SK-N-SH treated with all-trans-retinoic acid at 6 μM for 48 hours (cell line): ENCODE results near the gene CGREF1.

Experiments
- ATAC-seq: fragments of 200-7000 bp; cut with Tn5 transposase; 3 replicates; pipeline ENCODE4 v1.9.1; 2020; ENCODE audit warnings: mild to moderate bottlenecking, moderate library complexity
- ARNTL ChIP-seq: fragments of 450-650 bp; formaldehyde crosslinking; IDR thresholded peaks from 2 replicates; pipeline ENCODE4 v1.5.0; 2020; ENCODE audit warnings: low read depth, mild to moderate bottlenecking, moderate library complexity, borderline replicate concordance
- BACH2 ChIP-seq: fragments of 250-450 bp; sonication (Bioruptor Pico); IDR thresholded peaks from 2 replicates; pipeline ENCODE4 v1.9.0; 2021; ENCODE audit warnings: mild to moderate bottlenecking, borderline replicate concordance
- CREB5 ChIP-seq: fragments of 250-450 bp; sonication (Bioruptor Pico); IDR thresholded peaks from 2 replicates; pipeline ENCODE4 v1.5.1; 2020; ENCODE audit warnings: low read depth, mild to moderate bottlenecking, moderate library complexity
- CSRNP3 ChIP-seq: fragments of 250-450 bp; sonication (Bioruptor Pico); IDR thresholded peaks from 2 replicates; pipeline ENCODE4 v1.5.1; 2021; ENCODE audit warnings: mild to moderate bottlenecking, moderate library complexity
- ESRRG ChIP-seq: fragments of 250-450 bp; sonication (Bioruptor Pico); IDR thresholded peaks from 2 replicates; pipeline ENCODE4 v1.6.1; 2021; ENCODE audit warnings: mild to moderate bottlenecking
- GLIS3 ChIP-seq: fragments of 250-450 bp; sonication (Bioruptor Pico); IDR thresholded peaks from 2 replicates; pipeline ENCODE4 v1.5.0; 2020; ENCODE audit warnings: mild to moderate bottlenecking, moderate library complexity
- ISL1 ChIP-seq: fragments of 250-450 bp; sonication (Bioruptor Pico); IDR thresholded peaks from 2 replicates; pipeline ENCODE4 v2.1.2; 2022; ENCODE audit warnings: mild to moderate bottlenecking, moderate library complexity
- OSR1 ChIP-seq: fragments of 250-450 bp; sonication (Bioruptor Pico); IDR thresholded peaks from 2 replicates; pipeline ENCODE4 v1.8.0; 2022; ENCODE audit warnings: moderate library complexity, mild to moderate bottlenecking, inconsistent platforms
- PATZ1 ChIP-seq: fragments of 250-450 bp; sonication (Bioruptor Pico); IDR thresholded peaks from 2 replicates; pipeline ENCODE4 v1.8.0; 2020; ENCODE audit warnings: mild to moderate bottlenecking, moderate library complexity, borderline replicate concordance
- POU6F1 ChIP-seq: fragments of 250-450 bp; sonication (Bioruptor Pico); IDR thresholded peaks from 2 replicates; pipeline ENCODE4 v1.8.0; 2021; ENCODE audit warnings: low read depth, mild to moderate bottlenecking, moderate library complexity, borderline replicate concordance
- RARB ChIP-seq: fragments of 250-450 bp; sonication (Bioruptor Pico); IDR thresholded peaks from 2 replicates; pipeline ENCODE4 v1.8.0; 2021; ENCODE audit warnings: mild to moderate bottlenecking, moderate library complexity
- SNAI2 ChIP-seq: fragments of 250-450 bp; sonication (Bioruptor Pico); IDR thresholded peaks from 2 replicates; pipeline ENCODE4 v1.5.0; 2020; ENCODE audit warnings: mild to moderate bottlenecking, moderate library complexity
- TCF4 ChIP-seq: fragments of 250-450 bp; sonication (Bioruptor Pico); IDR thresholded peaks from 2 replicates; pipeline ENCODE4 v1.8.0; 2021; ENCODE audit warnings: mild to moderate bottlenecking, moderate library complexity, borderline replicate concordance
- TOX ChIP-seq: fragments of 250-450 bp; sonication (Bioruptor Pico); IDR thresholded peaks from 2 replicates; pipeline ENCODE4 v1.8.0; 2021; ENCODE audit warnings: mild to moderate bottlenecking, moderate library complexity, borderline replicate concordance
- ZC3H10 ChIP-seq: fragments of 250-450 bp; sonication (Bioruptor Pico); IDR thresholded peaks from 2 replicates; pipeline ENCODE4 v1.5.1; 2021; ENCODE audit warnings: mild to moderate bottlenecking, moderate library complexity
- ZFP3 ChIP-seq: fragments of 250-450 bp; sonication (Bioruptor Pico); IDR thresholded peaks from 2 replicates; pipeline ENCODE4 v1.5.0; 2020; ENCODE audit warnings: mild to moderate bottlenecking, moderate library complexity
- ZFP30 ChIP-seq: fragments of 450-650 bp; formaldehyde crosslinking; IDR thresholded peaks from 2 replicates; pipeline ENCODE4 v1.5.0; 2022; ENCODE audit warnings: mild to moderate bottlenecking, moderate library complexity
- ZNF565 ChIP-seq: fragments of 450-650 bp; formaldehyde crosslinking; conservative IDR thresholded peaks from 2 replicates; pipeline ENCODE4 v1.5.0; 2020; ENCODE audit warnings: low read depth, mild to moderate bottlenecking, moderate library complexity
- ZNF70 ChIP-seq: fragments of 450-650 bp; formaldehyde crosslinking; IDR thresholded peaks from 2 replicates; pipeline ENCODE4 v1.5.0; 2020; ENCODE audit warnings: mild to moderate bottlenecking, moderate library complexity
- ZNF8 ChIP-seq: fragments of 450-650 bp; formaldehyde crosslinking; IDR thresholded peaks from 2 replicates; pipeline ENCODE4 v1.5.0; 2020; ENCODE audit warnings: mild to moderate bottlenecking, moderate library complexity

CGREF1 gene

GRCh38 chr2:27069961-27070618 is 48.8 kb downstream of the CGREF1 start (continued):
- no peak for TF ChIP-seq ESRRG (CRISPR knock-in tag)
- no peak for TF ChIP-seq TOX (CRISPR knock-in tag)
- no peak for TF ChIP-seq ZNF70 (CRISPR knock-in tag)

- TF ChIP-seq TOX (CRISPR knock-in tag) (no peak), ESRRG (CRISPR knock-in tag) (no peak), CSRNP3 (CRISPR knock-in tag) (no peak), ARNTL (no peak), BACH2 (CRISPR knock-in tag) (no peak), ZNF70 (CRISPR knock-in tag) (no peak), ISL1 (CRISPR knock-in tag) (no peak), PATZ1 (CRISPR knock-in tag) (no peak)
- ATAC-seq = no peak
Measured at GRCh38 chr2:27069436-27069835, 49.5 kb downstream of the CGREF1 start.

- TF ChIP-seq TCF4 (CRISPR knock-in tag) = no peak
- no peak for ATAC-seq
Measured at GRCh38 chr2:27067385-27067784, 51.5 kb downstream of the CGREF1 start.

GRCh38 chr2:27065128-27065527 is 53.8 kb downstream of the CGREF1 start:
- ATAC-seq = no peak
- TF ChIP-seq TCF4 (CRISPR knock-in tag) (no peak), POU6F1 (CRISPR knock-in tag) (no peak), OSR1 (CRISPR knock-in tag) (no peak), ZC3H10 (CRISPR knock-in tag) (no peak), ISL1 (CRISPR knock-in tag) (no peak), SNAI2 (CRISPR knock-in tag) (no peak), RARB (no peak), CREB5 (CRISPR knock-in tag) (no peak), ZNF70 (CRISPR knock-in tag) (no peak), GLIS3 (CRISPR knock-in tag) (no peak), ZNF8 (no peak), ESRRG (CRISPR knock-in tag) (no peak), ARNTL (no peak), ZFP3 (CRISPR knock-in tag) (no peak), ZNF565 (CRISPR knock-in tag) (no peak), ZFP30 (CRISPR knock-in tag) (no peak)

GRCh38 chr2:27060323-27060722 is 58.6 kb downstream of the CGREF1 start:
- TF ChIP-seq ZNF70 (CRISPR knock-in tag) = peak; percentile 74
- no peak for TF ChIP-seq TCF4 (CRISPR knock-in tag)
- TF ChIP-seq ZFP30 (CRISPR knock-in tag) = no peak
- ATAC-seq = no peak
